Stimulated activated naive B cell treated with anti-CD40 and anti-IgM and Interleukin-4, amounts not matched to agents 10 μg/mL and 1 μg/mL and 100 μg/mL, for 72 hours (primary cell): Measurements from ENCODE around the gene MANF.
"Not testable (repeated sequence)": the region's sequence is repeated elsewhere in the genome, so short reads cannot be mapped to it uniquely, and the experiment has no call there.

Experiments used
- ATAC-seq, 2 donors: fragments of 150-1000 bp; cut with Tn5 transposase; replicated peaks; 2 replicates each; pipeline ENCODE4 v1.10.0; 2021; ENCODE audit warnings: moderate library complexity in 1 of 2
- DNase-seq: peaks from one replicate; pipeline ENCODE4 v3.0.0; 2021
- H3K27ac Mint-ChIP-seq: one replicate; pipeline ENCODE4 v1.8.0; 2022; ENCODE audit warnings: mild to moderate bottlenecking, mixed read lengths
- H3K27me3 Mint-ChIP-seq, 2 donors: one replicate each; pipeline ENCODE4 v1.8.0; 2022; ENCODE audit warnings: mixed read lengths in 2 of 2
- H3K36me3 Mint-ChIP-seq, 2 donors: one replicate each; pipeline ENCODE4 v1.8.0; 2022; ENCODE audit warnings: mixed read lengths in 2 of 2, mild to moderate bottlenecking in 1 of 2
- H3K4me1 Mint-ChIP-seq, 2 donors: one replicate each; pipeline ENCODE4 v1.8.0; 2022; ENCODE audit warnings: mixed read lengths in 2 of 2, mild to moderate bottlenecking in 1 of 2
- H3K4me3 Mint-ChIP-seq, 2 donors: one replicate each; pipeline ENCODE4 v1.8.0; 2022; ENCODE audit warnings: mild to moderate bottlenecking in 2 of 2, mixed read lengths in 2 of 2, moderate library complexity in 1 of 2
- H3K9me3 Mint-ChIP-seq, 2 donors: one replicate each; pipeline ENCODE4 v1.8.0; 2022; ENCODE audit warnings: mixed read lengths in 2 of 2, mild to moderate bottlenecking in 1 of 2

The MANF gene

GRCh38 chr3:51357856-51358255, 27.2 kb upstream of the MANF start:
- H3K27me3 Mint-ChIP-seq = peaks cover 4 to 5% of the 10 kb centered on the region in 2 donors
- H3K27ac Mint-ChIP-seq = no peak overlapping the region
- H3K9me3 Mint-ChIP-seq = no peaks in the 10 kb centered on the region
- no peak for ATAC-seq
- no peaks in the 10 kb centered on the region for H3K36me3 Mint-ChIP-seq
- no peak overlapping the region for H3K4me3 Mint-ChIP-seq
- DNase-seq = no peak
- peaks cover 2 to 7% of the 10 kb centered on the region in 2 donors for H3K4me1 Mint-ChIP-seq

- ATAC-seq = no peak
- H3K27ac Mint-ChIP-seq = no peak overlapping the region
Observed at GRCh38 chr3:51358981-51359380, 26.1 kb upstream of the MANF start.

GRCh38 chr3:51360806-51361205, 24.3 kb upstream of the MANF start:
- ATAC-seq (no peak), DNase-seq (no peak)
- Mint-ChIP-seq H3K4me1 (no peaks in the 10 kb centered on the region), H3K27ac (no peak overlapping the region), H3K36me3 (no peaks in the 10 kb centered on the region), H3K9me3 (no peaks in the 10 kb centered on the region), H3K27me3 (peaks cover 4 to 12% of the 10 kb centered on the region in 2 donors), H3K4me3 (no peak overlapping the region)

More at GRCh38 chr3:51358981-51359380, 26.1 kb upstream of the MANF start:
- Mint-ChIP-seq H3K27me3 (peaks cover 4 to 5% of the 10 kb centered on the region in 2 donors), H3K36me3 (no peaks in the 10 kb centered on the region), H3K4me1 (no peaks in the 10 kb centered on the region), H3K9me3 (no peaks in the 10 kb centered on the region), H3K4me3 (no peak overlapping the region)
- DNase-seq = no peak

- ATAC-seq (no peak), DNase-seq (no peak)
- no peaks in the 10 kb centered on the region for H3K9me3 Mint-ChIP-seq
- no peak overlapping the region for H3K4me3 Mint-ChIP-seq
- no peaks in the 10 kb centered on the region for H3K36me3 Mint-ChIP-seq
- no peak overlapping the region for H3K27ac Mint-ChIP-seq
- no peaks in the 10 kb centered on the region for H3K4me1 Mint-ChIP-seq
- H3K27me3 Mint-ChIP-seq = peaks cover 7 to 19% of the 10 kb centered on the region in 2 donors
Observed at GRCh38 chr3:51361746-51362145, 23.3 kb upstream of the MANF start.

- Mint-ChIP-seq H3K4me3 (no peak overlapping the region), H3K9me3 (no peaks in the 10 kb centered on the region), H3K27me3 (peaks cover 14 to 27% of the 10 kb centered on the region in 2 donors), H3K27ac (no peak overlapping the region), H3K36me3 (no peaks in the 10 kb centered on the region), H3K4me1 (no peaks in the 10 kb centered on the region)
- DNase-seq = no peak
- ATAC-seq = no peak
Observed at GRCh38 chr3:51362476-51362875, 22.6 kb upstream of the MANF start.

- ATAC-seq = not testable (repeated sequence)
Observed at GRCh38 chr3:51368276-51368675, 16.8 kb upstream of the MANF start.

GRCh38 chr3:51371943-51372557, 13.0 kb upstream of the MANF start:
- peaks cover 0 to 2% of the 10 kb centered on the region in 2 donors for H3K4me1 Mint-ChIP-seq

More at GRCh38 chr3:51368276-51368675, 16.8 kb upstream of the MANF start:
- peaks cover 19 to 30% of the 10 kb centered on the region in 2 donors for H3K27me3 Mint-ChIP-seq
- not testable (repeated sequence) for H3K9me3 Mint-ChIP-seq, H3K4me3 Mint-ChIP-seq, H3K4me1 Mint-ChIP-seq, H3K36me3 Mint-ChIP-seq, H3K27ac Mint-ChIP-seq, DNase-seq

GRCh38 chr3:51373658-51374421, 11.3 kb upstream of the MANF start:
- ATAC-seq (no peak), DNase-seq (no peak)
- H3K4me3 Mint-ChIP-seq = no peak overlapping the region
- no peaks in the 10 kb centered on the region for H3K36me3 Mint-ChIP-seq
- H3K9me3 Mint-ChIP-seq = no peaks in the 10 kb centered on the region
- H3K27me3 Mint-ChIP-seq = peaks cover 16 to 40% of the 10 kb centered on the region in 2 donors
- peaks cover 0 to 2% of the 10 kb centered on the region in 2 donors for H3K4me1 Mint-ChIP-seq
- no peak overlapping the region for H3K27ac Mint-ChIP-seq

More at GRCh38 chr3:51371943-51372557, 13.0 kb upstream of the MANF start:
- peak; percentile 28 for DNase-seq
- no peaks in the 10 kb centered on the region for H3K36me3 Mint-ChIP-seq
- peak; percentile 64 to 73 for ATAC-seq
- no peak overlapping the region for H3K4me3 Mint-ChIP-seq
- H3K9me3 Mint-ChIP-seq = no peaks in the 10 kb centered on the region
- H3K27ac Mint-ChIP-seq = no peak overlapping the region
- H3K27me3 Mint-ChIP-seq = peaks cover 22 to 41% of the 10 kb centered on the region in 2 donors

- Mint-ChIP-seq H3K4me3 (no peak overlapping the region), H3K36me3 (no peaks in the 10 kb centered on the region), H3K27ac (no peak overlapping the region), H3K9me3 (no peaks in the 10 kb centered on the region), H3K27me3 (peaks cover 20 to 44% of the 10 kb centered on the region in 2 donors), H3K4me1 (peaks cover 0 to 4% of the 10 kb centered on the region in 2 donors)
- no peak for DNase-seq
- ATAC-seq = no peak
Observed at GRCh38 chr3:51374456-51374855, 10.6 kb upstream of the MANF start.

- DNase-seq (no peak), ATAC-seq (no peak)
- Mint-ChIP-seq H3K27ac (no peak overlapping the region), H3K4me1 (peaks cover 0 to 4% of the 10 kb centered on the region in 2 donors), H3K27me3 (peaks cover 20 to 41% of the 10 kb centered on the region in 2 donors), H3K4me3 (no peak overlapping the region), H3K9me3 (no peaks in the 10 kb centered on the region), H3K36me3 (no peaks in the 10 kb centered on the region)
Observed at GRCh38 chr3:51375136-51375535, 10.0 kb upstream of the MANF start.

- Mint-ChIP-seq H3K4me3 (no peak overlapping the region), H3K9me3 (no peaks in the 10 kb centered on the region), H3K4me1 (peaks cover 0 to 4% of the 10 kb centered on the region in 2 donors), H3K27ac (no peak overlapping the region), H3K36me3 (no peaks in the 10 kb centered on the region), H3K27me3 (peaks cover 20 to 41% of the 10 kb centered on the region in 2 donors)
- ATAC-seq = no peak
- no peak for DNase-seq
Observed at GRCh38 chr3:51375571-51375970, 9.5 kb upstream of the MANF start.

GRCh38 chr3:51378065-51378464, 7.0 kb upstream of the MANF start:
- Mint-ChIP-seq H3K9me3 (no peaks in the 10 kb centered on the region), H3K4me1 (peaks cover 2 to 3% of the 10 kb centered on the region in 2 donors), H3K4me3 (no peak overlapping the region), H3K27ac (no peak overlapping the region), H3K27me3 (peaks cover 15 to 41% of the 10 kb centered on the region in 2 donors), H3K36me3 (peaks cover 0 to 4% of the 10 kb centered on the region in 2 donors)
- DNase-seq (no peak), ATAC-seq (no peak)

- H3K27me3 Mint-ChIP-seq = peaks cover 11 to 36% of the 10 kb centered on the region in 2 donors
- H3K4me1 Mint-ChIP-seq = peaks cover 7 to 8% of the 10 kb centered on the region in 2 donors
- H3K27ac Mint-ChIP-seq = no peak overlapping the region
- DNase-seq (no peak), ATAC-seq (no peak)
- no peaks in the 10 kb centered on the region for H3K9me3 Mint-ChIP-seq
- H3K4me3 Mint-ChIP-seq = no peak overlapping the region
- peaks cover 0 to 4% of the 10 kb centered on the region in 2 donors for H3K36me3 Mint-ChIP-seq
Observed at GRCh38 chr3:51378726-51379125, 6.4 kb upstream of the MANF start.

- ATAC-seq (no peak), DNase-seq (no peak)
- Mint-ChIP-seq H3K9me3 (no peaks in the 10 kb centered on the region), H3K27me3 (peaks cover 8 to 32% of the 10 kb centered on the region in 2 donors), H3K27ac (no peak overlapping the region), H3K4me1 (peaks cover 7 to 9% of the 10 kb centered on the region in 2 donors), H3K36me3 (peaks cover 0 to 4% of the 10 kb centered on the region in 2 donors), H3K4me3 (no peak overlapping the region)
Observed at GRCh38 chr3:51379301-51379700, 5.8 kb upstream of the MANF start.
